ENCODE data around the gene TTC9B.

The TTC9B gene

DNA sequence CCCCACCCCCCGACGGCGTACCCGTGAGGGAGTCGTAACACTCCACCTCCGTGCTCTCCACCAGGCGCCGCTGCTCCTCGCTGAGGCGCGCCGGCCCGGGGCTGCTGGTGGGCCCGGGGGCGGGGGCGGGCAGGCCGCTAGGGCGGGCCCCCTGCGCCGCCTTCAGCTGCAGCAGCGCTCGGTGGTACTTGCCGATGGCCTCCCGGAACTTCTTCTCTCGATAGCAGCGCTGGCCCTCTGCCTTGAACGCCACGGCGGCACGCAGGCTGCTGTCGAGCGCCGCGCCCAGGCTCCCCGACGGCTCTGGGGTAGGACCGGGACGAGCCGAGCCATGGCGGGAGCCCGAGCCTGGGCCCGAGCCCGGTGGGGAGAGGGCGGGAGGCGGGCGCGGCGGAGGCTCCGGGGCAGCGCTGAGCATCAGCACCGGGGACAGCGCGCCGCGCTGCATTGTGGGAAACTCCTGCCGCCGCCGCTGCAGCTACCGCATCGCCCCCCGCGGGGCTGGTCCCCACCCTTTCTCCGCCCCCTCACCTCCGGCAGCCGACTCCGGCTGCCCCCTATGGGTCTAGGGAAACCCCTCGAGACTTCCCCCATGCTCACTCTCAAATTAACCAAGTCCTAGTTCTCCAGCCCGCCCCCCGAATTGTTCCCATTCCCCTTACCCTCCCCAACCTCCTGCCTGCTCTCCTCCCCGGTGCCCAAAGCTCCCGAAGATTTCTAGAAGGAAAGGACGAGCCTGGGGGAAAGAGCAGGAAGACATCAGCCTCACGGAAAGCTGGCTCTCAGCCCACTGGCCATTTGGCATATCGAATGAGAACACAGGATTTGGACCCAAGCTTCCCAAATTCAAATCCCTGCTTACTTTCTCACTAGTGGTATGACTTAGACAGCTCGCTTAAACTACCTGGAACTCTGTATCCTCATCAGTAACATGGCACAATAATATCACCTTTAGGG is at the start of gene TTC9B:
Gene TTC9B (minus strand): TSS at position 451 of the 957 bp plus-strand sequence. CDS start 3 bp downstream, at position 448.
- no peak for DNase-seq (ENCODE audit: low spot score)

DNA sequence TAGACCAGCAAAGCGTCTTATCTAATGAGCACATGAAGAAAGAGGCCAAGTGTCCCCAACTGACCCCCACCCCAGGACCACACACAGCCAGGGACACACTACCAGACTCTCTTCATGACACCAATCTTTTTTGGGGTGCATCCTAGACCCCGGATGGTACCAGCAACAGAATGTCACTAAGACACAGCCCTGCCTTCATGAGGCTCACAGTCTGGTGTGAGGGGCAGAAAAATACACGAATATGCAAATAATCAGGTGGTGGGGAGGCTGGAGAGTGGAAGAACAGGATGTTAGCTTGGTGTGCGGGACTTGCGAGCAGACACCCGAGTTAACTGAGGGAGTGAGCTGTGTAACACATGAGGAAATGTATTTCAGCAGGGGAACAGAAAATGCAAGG is 49.4 kb upstream of the TTC9B start:
- no peak for DNase-seq (ENCODE audit: low spot score)

DNA sequence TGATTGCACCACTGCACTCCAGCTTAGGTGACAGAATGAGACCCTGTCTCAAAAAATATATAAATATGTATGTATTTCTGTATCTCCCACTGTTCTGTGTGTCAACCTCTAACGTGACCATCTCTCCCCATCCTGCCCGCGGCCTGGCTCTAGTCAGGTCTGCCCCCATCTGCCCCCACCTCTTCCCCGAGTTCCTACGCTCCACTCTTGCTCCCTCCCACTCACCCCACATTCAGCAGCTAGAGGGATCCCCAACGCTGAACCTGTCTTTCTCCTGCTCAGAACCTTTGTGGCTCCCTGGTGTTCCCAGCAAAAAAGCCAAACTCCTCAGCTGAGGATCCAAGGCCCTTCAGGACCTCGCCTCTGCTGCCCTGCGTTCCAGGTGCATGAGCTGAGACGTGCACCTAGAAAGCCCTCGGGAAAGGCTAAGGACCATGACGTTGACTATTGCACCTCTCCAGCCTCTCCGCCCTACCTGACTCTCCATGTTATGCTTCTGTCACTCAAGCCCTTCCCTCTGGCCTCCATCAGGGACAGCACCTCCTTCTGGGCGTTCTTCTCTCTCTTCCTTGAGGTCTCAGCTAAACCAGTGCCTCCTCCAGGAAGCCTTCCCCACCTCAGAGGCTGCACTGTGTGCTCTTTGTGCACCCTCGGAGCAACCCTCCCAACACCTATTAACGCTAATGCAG is 48.9 kb upstream of the TTC9B start:
- no peak for DNase-seq (ENCODE audit: low spot score)

DNA sequence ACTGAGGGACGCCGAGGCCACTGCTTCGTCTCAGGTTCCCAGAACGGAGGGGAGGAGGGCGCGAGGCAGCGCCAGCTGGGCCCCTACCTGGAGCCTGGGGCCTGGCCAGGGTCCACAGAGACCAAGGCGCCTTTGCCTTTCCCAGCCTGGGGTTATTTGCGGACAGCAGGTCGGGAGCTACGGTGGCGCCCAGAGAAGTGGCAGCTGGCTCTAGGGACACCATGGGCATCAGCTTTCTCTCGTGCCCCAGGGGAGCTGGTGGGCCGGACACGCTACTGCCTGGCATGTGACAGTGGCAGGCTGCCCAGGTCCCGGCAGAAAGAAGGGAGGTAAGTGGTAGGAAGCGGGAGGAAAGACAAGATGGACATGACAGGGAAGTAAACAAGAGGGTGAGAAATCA is 47.9 kb upstream of the TTC9B start:
- DNase-seq (ENCODE audit: low spot score) = no peak

DNA sequence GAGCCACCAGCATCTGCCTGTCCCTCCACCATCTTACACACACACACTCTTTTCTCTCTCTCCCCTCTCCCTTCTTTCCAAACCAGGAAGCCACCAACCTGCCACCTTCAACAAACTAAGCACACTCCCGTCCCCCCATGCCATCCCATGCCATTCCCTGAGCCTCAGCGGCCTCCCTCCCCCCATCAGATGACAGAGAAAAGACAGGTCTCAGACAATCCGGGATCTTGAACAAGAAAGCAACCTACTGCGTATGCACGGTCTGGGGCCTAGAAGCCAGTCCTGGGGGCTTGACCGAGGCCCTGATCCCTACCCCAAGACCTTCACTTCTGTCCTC is 47.5 kb upstream of the TTC9B start:
- DNase-seq (ENCODE audit: low spot score) = no peak

DNA sequence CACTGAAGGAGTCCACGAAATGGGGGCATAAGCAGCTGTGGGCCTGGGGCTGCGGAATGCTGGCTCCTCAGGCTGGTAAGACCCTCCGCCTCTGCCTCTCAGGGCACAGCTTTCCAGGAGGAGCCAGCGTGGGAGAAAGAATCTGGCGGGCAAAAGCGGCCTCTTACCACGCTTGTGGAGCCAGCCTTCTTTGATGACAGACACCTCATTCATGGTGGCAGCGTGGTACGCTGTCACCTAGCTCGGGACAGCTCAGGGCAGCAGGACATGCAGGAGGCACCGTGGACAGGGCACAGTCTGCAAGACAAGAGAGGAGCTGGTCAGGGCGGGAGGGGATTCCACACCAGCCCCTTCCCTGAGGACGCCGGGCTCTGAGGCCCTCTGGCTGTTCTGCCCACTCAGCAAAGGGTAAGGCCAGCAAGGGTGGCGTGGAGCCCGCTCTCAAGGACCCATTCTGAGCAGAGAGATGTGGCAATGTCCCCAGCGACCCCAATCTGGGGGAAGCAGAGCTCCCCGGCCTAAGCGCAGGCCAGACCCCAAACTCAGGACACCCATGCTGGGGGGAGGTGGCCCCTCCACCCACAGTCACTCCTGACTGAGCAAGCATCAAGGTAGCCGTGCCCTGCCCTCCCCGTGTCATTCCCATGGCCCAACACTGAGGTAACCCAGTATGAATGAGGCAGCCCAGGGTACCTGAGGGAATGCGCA is 47.0 kb upstream of the TTC9B start:
- DNase-seq (ENCODE audit: low spot score) = no peak

DNA sequence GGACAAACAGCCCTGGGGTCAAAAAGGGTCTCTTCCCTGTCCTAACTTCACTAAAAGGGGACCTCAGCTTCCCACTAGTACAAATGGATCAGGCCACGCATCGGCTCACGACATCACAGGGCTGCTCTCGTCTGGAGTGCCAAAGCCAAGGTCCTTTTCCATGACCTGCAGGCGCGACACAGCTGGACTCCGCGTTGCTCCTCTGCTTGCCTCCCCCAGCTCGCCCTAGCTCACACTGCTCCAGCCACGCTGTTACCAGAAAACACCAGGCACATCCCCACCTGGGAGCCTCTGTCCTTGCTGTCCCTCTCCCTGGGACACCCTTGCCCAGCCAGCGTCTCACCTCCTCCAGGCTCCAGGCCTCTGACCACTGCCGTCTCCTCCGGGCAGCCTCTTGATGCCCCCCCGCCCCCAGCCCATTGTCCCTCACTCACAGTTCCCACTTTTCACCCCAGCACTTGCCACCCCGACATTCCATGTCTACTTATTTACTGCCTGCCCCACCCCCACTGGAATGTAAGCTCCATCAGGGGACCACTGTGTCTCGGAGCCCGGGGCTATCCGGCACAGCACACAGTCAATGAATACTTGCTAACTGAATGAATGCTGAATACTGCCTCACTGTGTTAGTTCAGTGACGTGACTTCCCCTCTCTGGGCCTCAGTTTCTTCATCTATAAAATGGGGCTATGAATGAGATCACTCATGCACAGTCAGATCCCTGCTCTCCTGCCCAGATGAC is 46.3 kb upstream of the TTC9B start:
- no peak for DNase-seq (ENCODE audit: low spot score)

DNA sequence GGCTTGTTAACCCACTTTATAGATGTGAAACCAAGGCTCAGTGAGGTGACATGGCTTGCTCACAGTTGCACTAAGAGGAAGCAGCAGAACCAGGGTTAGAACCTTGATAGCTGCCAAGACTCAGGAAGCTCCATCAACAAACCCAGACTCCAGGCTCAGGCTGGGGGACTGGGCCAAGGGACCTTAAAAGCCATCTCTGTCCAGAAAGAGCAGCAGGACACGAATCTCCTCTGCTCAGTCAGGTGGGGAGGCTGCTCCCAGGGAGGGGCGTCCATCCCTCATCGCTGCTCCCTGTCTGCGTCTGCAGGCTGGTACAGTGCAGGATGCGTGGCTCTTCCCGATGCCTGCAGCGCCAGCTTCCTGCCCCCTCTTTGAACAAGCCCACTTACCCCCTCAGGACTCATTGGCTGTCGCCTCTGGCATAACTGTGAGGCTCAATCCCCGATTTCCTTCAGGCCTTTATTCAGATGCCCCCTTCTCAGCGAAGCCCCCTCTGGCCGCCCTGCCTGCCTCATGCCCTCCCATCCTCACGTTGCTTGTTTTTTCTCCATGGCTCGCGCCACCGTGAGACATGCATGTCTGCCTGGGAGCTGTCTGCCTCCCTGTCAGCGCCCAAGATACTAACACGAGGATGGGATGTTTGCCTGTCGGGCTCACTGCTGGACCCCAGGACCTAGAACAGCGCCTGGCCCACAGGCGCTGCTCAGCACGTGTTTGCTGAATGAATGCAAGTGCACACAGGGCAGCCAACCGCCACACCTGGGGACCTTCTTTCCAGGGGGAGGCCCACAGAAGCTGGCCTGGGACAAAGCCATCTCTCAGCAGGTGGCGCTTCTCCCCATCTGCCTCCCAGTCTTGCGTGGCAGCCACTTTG is 45.5 kb upstream of the TTC9B start:
- DNase-seq (ENCODE audit: low spot score) = no peak

DNA sequence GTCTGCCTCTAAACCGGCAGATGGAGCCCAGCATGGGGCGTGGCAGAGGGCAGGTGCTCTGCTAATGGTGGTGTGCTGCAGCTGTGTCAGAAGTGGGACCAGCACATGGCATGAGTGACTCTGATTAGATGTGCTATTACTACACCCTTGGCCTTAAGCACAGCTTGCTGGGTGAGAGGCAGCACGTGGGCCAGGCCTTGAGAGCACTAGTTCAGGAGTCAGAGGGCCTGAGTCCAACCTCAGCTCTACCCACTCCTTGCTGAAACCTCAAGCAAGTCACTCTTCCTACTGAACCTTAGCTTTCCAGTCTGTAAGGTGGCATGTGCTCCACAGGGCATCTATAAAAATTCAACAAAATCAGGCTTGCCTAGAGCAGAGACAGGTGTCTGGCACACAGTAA is 44.2 kb upstream of the TTC9B start:
- DNase-seq (ENCODE audit: low spot score) = no peak

DNA sequence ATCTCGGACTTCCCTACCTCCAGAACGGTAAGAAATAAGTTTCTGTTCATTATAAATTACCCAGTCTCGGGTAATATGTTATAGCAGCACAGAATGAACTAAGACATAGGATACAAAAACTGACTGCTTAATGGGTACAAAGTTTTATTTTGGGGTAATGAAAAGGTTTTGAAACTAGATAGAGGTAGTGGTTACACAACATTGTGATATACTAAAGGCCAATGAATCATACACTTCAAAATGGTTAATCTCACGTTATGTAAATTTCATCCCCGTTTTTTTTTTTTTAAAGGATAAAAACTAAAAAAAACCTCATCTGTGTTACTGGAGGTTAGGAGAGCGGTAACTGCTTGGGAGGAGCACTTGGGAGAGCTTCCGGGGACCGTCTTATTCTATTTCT is 43.4 kb upstream of the TTC9B start:
- DNase-seq (ENCODE audit: low spot score) = no peak

DNA sequence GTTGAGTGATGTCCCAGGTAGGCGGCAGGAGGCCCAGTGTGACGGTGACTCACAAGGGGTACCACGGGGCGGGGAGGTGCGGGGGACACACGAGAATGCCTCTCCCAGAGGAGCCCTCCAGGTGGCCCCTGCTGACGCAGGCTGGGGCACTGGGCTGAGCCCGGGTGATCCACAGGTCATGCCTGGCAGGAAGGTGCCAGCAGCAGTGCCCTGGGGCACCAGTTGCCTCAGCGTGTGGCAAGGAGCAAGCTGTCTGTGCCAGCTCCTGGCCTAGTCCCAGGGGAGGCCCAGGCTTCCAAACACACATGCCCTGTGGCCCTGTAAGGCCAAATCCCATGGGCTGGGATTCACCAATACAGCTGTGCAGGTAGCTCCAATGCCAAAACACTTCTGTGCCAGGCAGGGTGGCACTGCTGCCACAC is 38.9 kb upstream of the TTC9B start:
- no peak for DNase-seq (ENCODE audit: low spot score)

DNA sequence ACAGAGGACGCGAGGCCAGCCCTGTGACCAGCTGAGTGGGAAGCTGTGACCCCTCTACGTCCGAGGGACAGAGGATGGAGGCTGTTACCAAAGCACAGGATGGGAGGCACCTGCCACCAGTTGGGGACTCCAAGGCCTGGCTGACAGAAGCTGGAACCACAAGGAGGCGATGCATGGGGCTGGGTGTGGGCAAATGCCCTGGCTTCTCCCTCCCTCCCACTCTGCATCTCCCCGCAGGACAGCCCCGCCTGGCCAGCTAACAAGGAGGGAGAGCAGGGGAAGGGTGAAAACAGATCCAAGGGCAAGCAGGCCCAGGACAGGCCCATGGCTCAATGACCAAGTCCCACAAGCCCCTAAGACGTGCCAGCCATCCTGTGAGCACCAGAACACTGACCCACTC is 38.3 kb upstream of the TTC9B start:
- no peak for DNase-seq (ENCODE audit: low spot score)

DNA sequence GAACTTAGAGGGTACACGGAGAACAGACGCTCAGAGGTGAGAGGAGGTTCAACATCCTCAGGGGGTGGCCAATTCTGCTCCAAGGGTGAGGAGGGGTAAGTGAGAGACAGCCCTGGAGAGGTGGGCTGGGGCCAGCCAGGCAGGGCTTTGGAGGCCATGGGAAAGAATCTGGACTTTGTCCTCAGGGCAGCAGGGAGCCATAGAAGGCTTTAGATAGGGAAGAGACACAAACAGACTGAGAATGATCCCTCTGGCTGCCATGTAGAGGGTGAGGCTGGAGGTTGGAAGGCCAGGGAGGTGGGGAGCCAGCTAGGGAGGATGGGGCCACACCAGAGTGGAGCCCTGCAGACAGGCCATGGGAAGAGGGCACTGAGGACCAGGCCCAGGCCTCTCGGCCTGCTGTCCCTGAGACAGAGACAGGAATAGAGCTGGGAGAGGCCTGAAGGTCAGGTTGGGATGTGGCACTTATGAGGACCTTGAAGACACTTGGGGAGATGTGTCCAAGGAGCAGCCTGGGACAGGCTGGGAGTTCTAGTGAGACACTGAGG is 37.5 kb upstream of the TTC9B start:
- DNase-seq (ENCODE audit: low spot score) = no peak

DNA sequence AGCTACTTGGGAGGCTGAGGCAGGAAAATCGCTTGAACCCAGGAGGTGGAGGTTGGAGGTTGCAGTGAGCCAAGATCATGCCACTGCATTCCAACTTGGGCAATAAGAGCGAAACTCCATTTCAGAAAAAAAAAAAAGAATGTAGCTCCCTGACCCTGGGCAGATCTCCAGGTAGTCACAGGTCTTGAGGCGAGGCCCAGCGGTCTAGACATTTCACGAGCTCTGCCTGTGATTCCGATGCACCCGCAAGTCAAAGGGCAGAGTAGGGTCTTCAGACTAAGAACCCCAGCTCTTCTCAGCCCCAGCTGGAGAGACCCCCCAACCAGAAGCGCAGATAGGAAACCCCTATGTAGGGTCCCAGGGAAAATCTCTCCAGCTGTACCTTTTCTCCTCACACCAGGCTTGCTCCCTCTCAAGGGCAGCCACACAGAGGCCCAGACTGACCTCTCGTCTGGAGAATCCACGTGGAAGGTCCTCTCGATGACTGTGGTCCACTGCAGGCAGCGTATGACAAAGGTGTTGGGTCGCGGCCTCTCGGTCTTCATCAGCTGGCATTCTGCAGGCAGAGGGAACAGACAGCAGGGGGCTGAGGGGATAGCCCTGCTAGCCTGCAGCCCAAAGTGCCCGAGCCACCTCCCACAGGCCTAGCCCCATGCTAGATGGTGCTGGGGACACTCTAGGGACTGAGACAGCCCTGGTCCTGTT is 36.7 kb upstream of the TTC9B start:
- no peak for DNase-seq (ENCODE audit: low spot score)

DNA sequence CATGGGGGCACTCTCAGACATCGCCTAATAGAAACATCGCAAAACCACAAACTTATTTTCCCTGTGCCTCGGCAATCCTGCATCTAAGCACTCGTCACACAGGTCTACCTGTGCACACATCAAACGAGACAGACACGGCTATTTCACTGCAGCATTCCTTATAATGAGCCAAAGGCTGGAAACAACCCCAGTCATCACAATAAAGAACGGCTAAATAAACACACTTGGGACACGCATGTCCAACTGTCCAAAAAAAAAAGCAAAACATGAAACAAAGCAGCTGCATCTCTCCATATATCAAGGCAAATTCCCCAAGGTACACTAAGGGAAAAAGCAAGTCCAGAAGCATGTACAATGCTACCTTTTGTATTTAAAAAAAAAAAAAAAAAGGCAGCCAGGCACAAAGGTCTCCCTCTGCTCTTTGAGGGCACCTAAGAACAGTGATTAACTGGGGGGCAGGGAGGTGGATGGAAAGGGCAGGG is 35.5 kb upstream of the TTC9B start:
- DNase-seq (ENCODE audit: low spot score) = no peak

DNA sequence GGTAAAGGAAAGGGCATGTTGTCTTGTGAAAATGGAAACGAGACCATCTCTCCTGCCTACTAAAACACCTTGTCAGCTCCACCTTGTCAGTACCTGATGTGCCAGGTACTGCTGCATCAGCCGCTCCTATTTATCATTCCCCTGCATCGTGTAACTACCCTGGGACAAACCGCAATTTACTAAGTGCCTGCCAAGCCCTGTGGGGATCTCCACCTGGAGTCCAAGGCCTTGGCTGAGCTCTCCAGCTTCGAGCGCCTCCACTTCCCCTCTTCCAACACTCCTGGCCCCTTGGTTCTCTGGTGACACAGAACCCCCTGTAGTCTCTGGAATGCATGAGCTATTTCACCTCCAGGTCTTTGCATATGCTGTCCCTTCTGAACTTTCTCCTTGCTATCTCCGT is 34.2 kb upstream of the TTC9B start:
- DNase-seq (ENCODE audit: low spot score) = no peak

DNA sequence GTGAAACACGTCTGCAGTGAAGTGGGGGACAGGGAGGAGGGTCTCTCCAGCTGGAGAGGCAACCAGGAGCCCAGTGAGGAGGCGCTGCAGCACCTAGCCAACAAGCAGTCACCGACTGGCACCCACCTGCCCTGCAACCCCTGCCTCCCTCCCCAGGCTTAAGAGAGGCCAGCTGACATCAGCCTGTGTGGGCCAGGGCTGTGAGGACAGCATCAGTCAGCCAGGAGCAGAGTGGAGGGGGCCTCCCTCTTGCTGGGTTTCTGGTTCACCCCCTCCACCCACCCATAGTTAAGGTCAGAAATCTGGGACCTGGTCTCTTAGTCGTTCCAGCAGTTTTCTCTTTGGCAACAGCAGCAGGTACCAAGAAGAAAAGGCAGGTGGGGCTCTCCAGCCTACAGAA is 33.8 kb upstream of the TTC9B start:
- DNase-seq (ENCODE audit: low spot score) = no peak

DNA sequence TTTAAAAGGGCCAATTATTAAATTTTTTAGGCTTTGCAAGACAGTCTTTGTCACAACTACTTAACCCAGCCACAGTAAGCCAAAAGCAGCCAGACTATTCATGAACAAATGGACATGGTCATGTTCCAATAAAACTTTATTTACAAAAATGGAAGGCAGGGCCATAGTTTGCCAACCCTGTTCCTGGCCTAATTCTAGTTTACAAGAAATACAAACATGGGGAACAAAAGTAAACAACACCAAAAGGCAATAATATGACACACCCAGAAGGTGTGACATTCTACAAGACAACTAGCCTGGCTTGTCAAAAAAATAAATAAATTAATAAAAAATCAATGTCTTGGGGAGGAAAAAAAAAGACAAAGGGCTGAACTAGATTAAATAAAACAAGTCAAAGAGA is 33.1 kb upstream of the TTC9B start:
- no peak for DNase-seq (ENCODE audit: low spot score)

DNA sequence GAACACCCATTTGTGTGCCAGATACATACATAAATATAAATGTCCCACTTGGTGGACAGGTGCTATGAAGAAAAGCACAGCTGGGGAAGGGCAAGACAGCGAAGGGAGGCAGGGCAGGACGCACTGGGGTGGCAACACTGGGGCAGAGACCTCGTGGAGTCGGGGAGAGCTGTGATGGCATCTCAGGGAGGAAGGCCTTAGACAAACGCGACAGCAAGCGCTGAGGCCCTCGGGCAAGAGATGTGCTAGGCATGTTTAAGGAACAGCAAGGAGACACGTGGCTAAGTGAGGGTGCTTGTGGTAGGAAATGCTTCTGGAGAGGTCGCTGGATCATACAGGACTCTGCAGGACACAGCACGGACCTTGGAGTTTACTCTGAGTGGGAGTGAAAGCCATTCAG is 31.6 kb upstream of the TTC9B start:
- no peak for DNase-seq (ENCODE audit: low spot score)

DNA sequence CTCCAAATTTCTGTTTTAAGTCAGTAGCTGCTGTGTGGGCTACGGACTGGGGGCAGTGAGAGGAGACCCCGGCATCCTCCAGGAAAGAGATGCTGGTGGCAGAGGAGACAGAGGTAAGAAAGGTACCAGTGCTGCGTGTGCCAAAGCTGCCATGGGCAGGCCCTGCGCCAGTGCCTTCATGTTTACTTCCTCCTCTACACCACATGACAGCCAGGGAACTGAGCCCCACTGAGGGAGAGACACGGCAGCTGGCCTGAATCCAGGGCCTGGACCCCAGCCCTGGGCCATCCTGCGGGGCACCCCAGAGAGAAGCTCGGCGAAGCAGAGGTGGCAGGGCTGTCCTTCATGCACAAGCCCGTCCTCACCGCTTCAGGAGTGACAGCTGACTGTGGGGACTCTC is 31.0 kb upstream of the TTC9B start:
- DNase-seq (ENCODE audit: low spot score) = no peak
